GM12801 (cell line): ENCODE results near the gene ADGRF3.

Source experiments
- TF ChIP-seq, protein P1 (sequence below): IDR thresholded peaks from one replicate; pipeline ENCODE4 v1.5.1; 2011; ENCODE audit warnings: control low read depth; ENCODE audit not compliant: insufficient read length; ENCODE audit errors: extremely low read depth

ADGRF3 gene

DNA sequence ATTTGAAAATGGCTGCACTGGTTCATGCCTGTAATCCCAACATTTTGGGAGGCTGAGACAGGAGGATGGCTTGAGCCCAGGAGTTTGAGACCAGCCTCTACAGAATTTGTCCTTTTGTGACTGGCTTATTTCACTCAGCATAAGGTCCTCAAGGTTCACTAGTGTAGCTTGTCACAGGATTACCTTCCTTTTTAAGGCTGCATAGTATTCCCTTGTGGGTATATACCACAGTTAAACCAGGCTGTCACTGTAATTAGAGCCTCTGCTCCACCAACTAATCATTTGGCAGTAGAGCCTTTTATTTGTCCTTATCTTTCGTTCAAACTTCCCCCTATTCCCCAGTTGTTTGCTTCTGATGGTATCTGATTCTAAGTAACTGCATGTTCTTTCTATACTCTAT, 51.1 kb downstream of the ADGRF3 start:
- TF ChIP-seq, protein P1, sequence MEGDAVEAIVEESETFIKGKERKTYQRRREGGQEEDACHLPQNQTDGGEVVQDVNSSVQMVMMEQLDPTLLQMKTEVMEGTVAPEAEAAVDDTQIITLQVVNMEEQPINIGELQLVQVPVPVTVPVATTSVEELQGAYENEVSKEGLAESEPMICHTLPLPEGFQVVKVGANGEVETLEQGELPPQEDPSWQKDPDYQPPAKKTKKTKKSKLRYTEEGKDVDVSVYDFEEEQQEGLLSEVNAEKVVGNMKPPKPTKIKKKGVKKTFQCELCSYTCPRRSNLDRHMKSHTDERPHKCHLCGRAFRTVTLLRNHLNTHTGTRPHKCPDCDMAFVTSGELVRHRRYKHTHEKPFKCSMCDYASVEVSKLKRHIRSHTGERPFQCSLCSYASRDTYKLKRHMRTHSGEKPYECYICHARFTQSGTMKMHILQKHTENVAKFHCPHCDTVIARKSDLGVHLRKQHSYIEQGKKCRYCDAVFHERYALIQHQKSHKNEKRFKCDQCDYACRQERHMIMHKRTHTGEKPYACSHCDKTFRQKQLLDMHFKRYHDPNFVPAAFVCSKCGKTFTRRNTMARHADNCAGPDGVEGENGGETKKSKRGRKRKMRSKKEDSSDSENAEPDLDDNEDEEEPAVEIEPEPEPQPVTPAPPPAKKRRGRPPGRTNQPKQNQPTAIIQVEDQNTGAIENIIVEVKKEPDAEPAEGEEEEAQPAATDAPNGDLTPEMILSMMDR = no peak

DNA sequence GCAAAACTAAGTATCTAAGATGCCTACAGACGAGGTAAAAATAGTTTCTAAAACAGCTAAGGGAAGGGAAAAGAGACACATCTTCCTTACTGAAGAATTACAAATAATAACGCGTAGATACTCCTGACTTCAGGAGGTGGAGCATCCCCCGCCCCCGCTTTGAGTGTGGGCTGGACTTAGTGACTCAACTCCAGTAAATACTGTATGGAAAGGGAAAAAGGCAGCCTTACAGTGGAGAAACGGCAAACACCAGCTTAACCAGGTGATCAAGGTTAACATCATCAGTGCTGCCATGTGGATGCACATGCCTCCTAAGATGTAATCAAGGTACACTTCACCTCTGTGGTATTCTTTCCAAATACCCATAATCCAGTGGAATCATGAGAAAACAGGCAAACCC, 53.9 kb downstream of the ADGRF3 start:
- TF ChIP-seq, protein P1 = no peak

DNA sequence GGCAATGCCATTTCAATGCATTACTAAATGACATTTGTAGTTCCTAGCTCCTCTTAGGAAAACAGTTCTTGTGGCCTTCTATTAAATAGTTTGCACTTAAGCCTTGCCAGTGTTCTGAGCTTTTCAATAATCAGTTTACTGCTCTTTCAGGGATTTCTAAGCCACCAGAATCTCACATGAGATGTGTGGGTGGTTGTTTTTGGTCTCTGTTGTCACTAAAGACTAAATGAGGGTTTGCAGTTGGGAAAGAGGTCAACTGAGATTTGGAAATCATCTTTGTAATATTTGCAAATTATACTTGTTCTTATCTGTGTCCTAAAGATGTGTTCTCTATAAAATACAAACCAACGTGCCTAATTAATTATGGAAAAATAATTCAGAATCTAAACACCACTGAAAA, 56.6 kb downstream of the ADGRF3 start:
- TF ChIP-seq, protein P1 = no peak

DNA sequence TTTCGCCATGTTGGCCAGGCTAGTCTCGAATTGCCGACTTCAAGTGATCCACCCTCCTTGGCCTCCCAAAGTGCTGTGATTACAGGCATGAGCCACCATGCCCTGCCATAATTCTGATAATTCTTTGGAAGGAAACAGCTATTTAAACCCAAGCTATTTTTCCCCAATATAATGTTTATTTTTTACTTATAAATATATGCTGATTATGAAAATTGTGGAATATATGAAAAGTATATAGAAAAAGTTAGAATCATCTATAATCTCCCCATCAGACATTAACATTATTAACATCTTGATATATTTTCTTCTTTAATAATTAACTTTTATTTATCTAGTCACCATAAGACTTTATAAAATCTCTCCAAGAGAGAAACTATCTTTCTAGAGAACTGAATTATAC, 60.7 kb downstream of the ADGRF3 start:
- TF ChIP-seq, protein P1 = no peak

DNA sequence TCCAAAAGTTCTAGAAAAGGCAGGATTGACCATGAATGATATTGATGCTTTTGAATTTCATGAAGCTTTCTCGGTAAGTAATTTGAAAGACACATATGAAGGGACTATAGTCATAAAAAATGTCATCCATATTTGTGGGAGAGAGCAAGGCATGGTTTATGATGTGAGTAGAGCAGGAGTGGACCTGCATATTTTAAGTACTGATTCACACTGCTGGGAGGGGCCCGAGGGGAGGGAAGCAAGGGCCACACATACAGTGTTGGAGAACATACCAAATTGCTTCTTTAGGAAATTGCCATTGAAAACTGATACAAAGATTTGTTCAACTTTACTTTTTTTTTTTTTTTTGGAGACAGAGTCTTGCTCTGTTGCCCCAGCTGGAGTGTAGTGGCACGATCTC, 62.5 kb downstream of the ADGRF3 start:
- TF ChIP-seq, protein P1 = no peak

DNA sequence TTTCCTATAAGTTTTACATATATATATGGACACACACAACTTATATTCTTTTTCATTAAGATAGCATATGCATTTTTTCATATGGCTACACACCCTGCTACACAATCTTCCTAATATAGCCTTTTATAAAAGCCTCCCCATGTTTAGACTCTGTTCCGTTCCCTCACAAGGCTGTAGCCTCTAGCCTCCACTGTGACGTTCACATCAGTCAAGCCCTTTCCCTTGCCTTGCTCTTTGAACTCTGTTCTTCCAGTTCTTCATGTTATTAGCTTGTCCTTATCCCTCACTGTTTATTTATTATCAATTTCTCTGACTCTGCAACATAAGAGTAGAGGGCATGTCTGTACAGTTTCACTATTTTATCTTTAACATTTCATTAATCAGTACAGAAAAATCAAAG, 63.0 kb downstream of the ADGRF3 start:
- TF ChIP-seq, protein P1 = no peak

DNA sequence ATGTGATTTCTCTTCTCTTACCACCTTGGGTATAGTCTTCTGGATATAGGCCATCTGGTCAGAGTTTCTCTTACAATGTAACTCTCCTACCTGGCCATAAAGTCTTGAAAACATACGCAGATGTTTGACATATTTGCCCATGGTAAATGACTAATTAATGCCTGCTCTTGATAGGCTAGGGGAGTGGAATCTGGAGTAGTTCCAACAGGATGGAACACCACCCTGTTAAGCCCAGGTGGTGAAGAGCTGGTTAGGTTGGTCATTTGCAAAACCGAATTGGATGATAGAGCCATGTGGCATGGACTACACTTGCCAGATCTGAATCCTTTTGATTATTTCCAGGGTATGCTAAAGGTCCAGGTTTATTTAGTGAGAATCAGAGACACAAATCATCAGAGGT, 65.4 kb downstream of the ADGRF3 start:
- TF ChIP-seq, protein P1 = no peak

DNA sequence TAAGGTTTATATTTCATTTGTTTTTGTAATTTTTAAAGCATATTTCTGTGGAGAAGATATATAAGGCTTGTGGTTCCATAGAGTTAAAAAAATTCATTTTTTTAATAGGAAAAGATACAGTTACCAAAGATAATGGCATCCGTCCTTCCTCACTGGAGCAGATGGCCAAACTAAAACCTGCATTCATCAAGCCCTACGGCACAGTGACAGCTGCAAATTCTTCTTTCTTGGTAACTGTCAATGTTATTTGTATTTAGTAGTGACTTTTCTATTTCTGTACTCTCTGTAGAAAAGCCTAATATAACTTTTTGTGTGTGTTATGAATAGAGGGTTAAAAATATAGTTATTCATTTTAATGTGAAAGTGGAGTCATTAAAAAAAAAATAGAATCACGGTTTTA, 66.7 kb downstream of the ADGRF3 start:
- TF ChIP-seq, protein P1 = no peak
